Endothelial cell of umbilical vein (primary cell): Measurements from ENCODE around the gene VDAC2.

ENCODE experiments used
- CTCF ChIP-seq, 2 donors: IDR thresholded peaks; 1 replicate in 1 of 2; 2 replicates in 1 of 2; pipeline ENCODE4 v1.5.1; 2011; ENCODE audit warnings: low read length in 2 of 2, mild to moderate bottlenecking in 2 of 2, moderate library complexity in 2 of 2, control low read depth in 1 of 2, inconsistent platforms in 1 of 2, low read depth in 1 of 2; ENCODE audit not compliant: insufficient read depth in 1 of 2; ENCODE audit errors: extremely low read depth in 1 of 2
- JUN ChIP-seq: IDR thresholded peaks from 2 replicates; pipeline ENCODE4 v1.6.1; 2011; ENCODE audit warnings: borderline replicate concordance, low read depth; ENCODE audit not compliant: insufficient read length, insufficient read depth
- MYC ChIP-seq: IDR thresholded peaks from one replicate; pipeline ENCODE4 v1.6.1; 2011; ENCODE audit warnings: mild to moderate bottlenecking, low read depth, low read length
- POLR2A ChIP-seq: IDR thresholded peaks from 2 replicates; pipeline ENCODE4 v1.6.1; 2012; ENCODE audit warnings: low read depth, mild to moderate bottlenecking, control low read depth, low read length
- POLR2AphosphoS5 ChIP-seq: IDR thresholded peaks from 2 replicates; pipeline ENCODE4 v1.6.1; 2012; ENCODE audit warnings: low read depth, mild to moderate bottlenecking, control low read depth, low read length, moderate library complexity; ENCODE audit not compliant: insufficient read depth

DNA sequence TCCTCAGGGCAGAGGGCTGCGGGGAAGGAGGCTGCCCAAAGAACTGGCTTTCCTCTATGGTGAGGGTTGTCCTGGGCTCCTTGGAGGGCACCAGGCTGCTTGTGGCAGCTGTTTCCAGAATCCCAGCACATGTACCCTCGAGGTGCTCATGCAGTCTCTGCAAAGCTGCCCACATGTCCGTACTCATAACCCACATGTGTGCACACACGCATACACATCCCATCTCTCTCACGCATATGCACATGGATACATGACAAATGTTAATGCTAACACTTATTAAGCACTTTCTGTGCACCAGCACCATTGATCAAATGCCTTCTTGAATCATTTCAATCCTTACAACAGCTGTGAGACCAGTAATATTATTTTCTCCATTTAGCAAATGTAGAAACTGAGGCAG lies 61.5 kb downstream of the VDAC2 start:
- TF ChIP-seq CTCF (IDR thresholded peaks at IDR 0.05; ENCODE audit: extremely low read depth in 1 of 2, insufficient read depth in 1 of 2, low read depth in 1 of 2, low read length in 2 of 2) (no peak), JUN (no peak), POLR2A (no peak), POLR2AphosphoS5 (no peak), MYC (no peak)
